Gastrocnemius medialis (tissue), 4 donors: ENCODE data around the gene PRIMA1. TPM values are rescaled to one million over a fixed set of nuclear protein-coding genes. Genes with fewer than 3 reads are reported as not detected.
A peak's percentile ranks its signal among the peaks of the same experiment; 100 is the strongest.

Source experiments
- ATAC-seq, 2 donors: fragments of 150-250 bp; one replicate each; pipeline ENCODE4 v1.9.1; 2016
- DNase-seq, 2 donors: peaks; one replicate each; pipeline ENCODE4 v3.0.0-alpha.2; 2019
- H3K27ac ChIP-seq, 4 donors: fragments of 200-600 bp; sonication (generic); 1 replicate in 1 of 4; 2 replicates in 3 of 4; pipeline ENCODE4 v1.5.1; 2016 to 2018; ENCODE audit warnings: mild to moderate bottlenecking in 2 of 4, moderate library complexity in 1 of 4
- H3K27me3 ChIP-seq, 3 donors: fragments of 200-600 bp; sonication (generic) in 2 of 3; 1 replicate in 1 of 3; 2 replicates in 2 of 3; pipeline versions ENCODE4 v1.5.1 to v1.6.0; 2016 to 2019; ENCODE audit warnings: mild to moderate bottlenecking in 1 of 3, moderate library complexity in 1 of 3
- H3K36me3 ChIP-seq, 2 donors: fragments of 200-600 bp; sonication (generic) in 1 of 2; one replicate each; pipeline ENCODE4 v1.5.1; 2017 to 2018
- H3K4me1 ChIP-seq, 2 donors: fragments of 200-600 bp; sonication (generic) in 1 of 2; one replicate each; pipeline ENCODE4 v1.5.1; 2016 to 2017; ENCODE audit warnings: mild to moderate bottlenecking in 2 of 2
- H3K4me3 ChIP-seq, 4 donors: fragments of 200-600 bp; sonication (generic) in 3 of 4; 1 replicate in 1 of 4; 2 replicates in 3 of 4; pipeline ENCODE4 v1.5.1; 2016 to 2019; ENCODE audit warnings: mild to moderate bottlenecking in 2 of 4
- H3K9me3 ChIP-seq, 3 donors: fragments of 200-600 bp; sonication (generic) in 2 of 3; 1 replicate in 1 of 3; 2 replicates in 2 of 3; pipeline ENCODE4 v1.5.1; 2016 to 2019
- POLR2A ChIP-seq, 2 donors: fragments of 450-650 bp; IDR thresholded peaks; one replicate each; pipeline ENCODE4 v1.6.1; 2017; ENCODE audit warnings: antibody characterized with exemption in 2 of 2, mild to moderate bottlenecking in 2 of 2, moderate library complexity in 2 of 2
- in situ Hi-C, 4 donors: fragments of 200-750 bp; cut with MboI; loops; one replicate each; pipeline versions ENCODE4 v1.15.0 to v1.8.0; 2017; ENCODE audit warnings: low sequenced_read_pairs in 4 of 4
- intact Hi-C: fragments of 100-400 bp; cut with DNase I; formaldehyde crosslinking; loops from one replicate; pipeline ENCODE4 v1.15.1; 2023; ENCODE audit warnings: low total_unique reads
- total RNA-seq, 4 donors: library from RNA; depleted of rRNA; stranded (reverse); fragments of >200 nt; gene quantifications; one replicate each; pipeline versions ENCODE4 v1.1.0 to v1.2.3, GENCODE V29; 2016
- TF ChIP-seq, protein P1 (sequence below), 5 experiments: fragments of 450-650 bp in 3 of 5; fragments of 200-600 bp in 2 of 5; sonication (generic) in 2 of 5; IDR thresholded peaks in 4 of 5; conservative IDR thresholded peaks in 1 of 5; 1 replicate in 4 of 5; 2 replicates in 1 of 5; pipeline ENCODE4 v1.5.1; 2016 to 2019; ENCODE audit warnings: antibody characterized with exemption in 5 of 5, mild to moderate bottlenecking in 3 of 5, moderate library complexity in 3 of 5

The PRIMA1 gene
- total RNA-seq, 4 donors from 2014 or later: 0.09 to 1.0 (median 0.16) TPM; not detected in 1

DNA sequence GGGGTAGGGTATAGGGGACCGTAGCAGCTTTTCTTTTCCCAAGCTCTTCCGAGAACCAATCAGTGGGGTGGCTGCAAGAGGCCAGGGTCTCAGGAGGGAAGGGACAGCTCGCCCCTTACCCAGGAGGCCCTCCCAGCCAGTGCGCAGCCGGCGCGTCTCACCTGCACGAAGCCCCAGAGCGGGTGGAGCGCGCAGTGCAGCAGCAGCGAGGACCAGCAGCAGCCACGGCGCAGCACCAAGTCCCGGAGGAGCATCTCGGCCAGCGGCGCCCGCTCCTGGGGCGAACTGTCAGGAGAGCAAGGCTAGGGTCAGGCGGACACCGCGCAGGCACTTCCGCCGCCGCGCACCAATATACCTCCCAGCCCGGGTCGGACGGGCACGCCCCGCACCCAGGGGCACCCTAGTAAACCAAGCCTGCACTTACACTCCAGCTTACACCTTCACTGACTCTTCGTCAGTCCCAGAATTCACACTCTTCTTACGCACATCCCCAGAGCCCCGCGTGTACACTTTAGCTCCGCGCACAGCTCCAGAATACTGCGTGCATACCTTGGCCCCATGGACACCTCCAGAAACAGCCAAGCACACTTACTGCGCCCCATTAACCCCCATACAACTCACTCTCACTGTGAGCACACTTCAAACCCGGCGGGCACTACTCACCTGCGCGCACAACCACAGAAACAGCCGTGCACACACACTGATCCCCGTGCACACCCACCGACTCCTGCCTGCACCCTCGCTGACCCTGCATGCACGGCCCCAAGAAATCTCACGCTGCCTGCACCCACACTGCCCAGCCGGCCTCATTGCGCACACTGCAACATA, 606 bp downstream of the PRIMA1 start:
- H3K9me3 ChIP-seq: no peaks in the 10 kb centered on the region
- intact Hi-C loops: no loop called here
- no peak for ATAC-seq
- TF ChIP-seq, protein P1, sequence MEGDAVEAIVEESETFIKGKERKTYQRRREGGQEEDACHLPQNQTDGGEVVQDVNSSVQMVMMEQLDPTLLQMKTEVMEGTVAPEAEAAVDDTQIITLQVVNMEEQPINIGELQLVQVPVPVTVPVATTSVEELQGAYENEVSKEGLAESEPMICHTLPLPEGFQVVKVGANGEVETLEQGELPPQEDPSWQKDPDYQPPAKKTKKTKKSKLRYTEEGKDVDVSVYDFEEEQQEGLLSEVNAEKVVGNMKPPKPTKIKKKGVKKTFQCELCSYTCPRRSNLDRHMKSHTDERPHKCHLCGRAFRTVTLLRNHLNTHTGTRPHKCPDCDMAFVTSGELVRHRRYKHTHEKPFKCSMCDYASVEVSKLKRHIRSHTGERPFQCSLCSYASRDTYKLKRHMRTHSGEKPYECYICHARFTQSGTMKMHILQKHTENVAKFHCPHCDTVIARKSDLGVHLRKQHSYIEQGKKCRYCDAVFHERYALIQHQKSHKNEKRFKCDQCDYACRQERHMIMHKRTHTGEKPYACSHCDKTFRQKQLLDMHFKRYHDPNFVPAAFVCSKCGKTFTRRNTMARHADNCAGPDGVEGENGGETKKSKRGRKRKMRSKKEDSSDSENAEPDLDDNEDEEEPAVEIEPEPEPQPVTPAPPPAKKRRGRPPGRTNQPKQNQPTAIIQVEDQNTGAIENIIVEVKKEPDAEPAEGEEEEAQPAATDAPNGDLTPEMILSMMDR (IDR thresholded peaks at IDR 0.05 in 4 of 5, conservative IDR thresholded peaks at IDR 0.05 in 1 of 5): no peak
- TF ChIP-seq POLR2A (IDR thresholded peaks at IDR 0.05): no peak
- no peaks in the 10 kb centered on the region for H3K36me3 ChIP-seq
- H3K4me1 ChIP-seq: no peaks in the 10 kb centered on the region
- no peak overlapping the region for H3K27ac ChIP-seq
- peak overlapping the region in 3 of 4 donors; percentile 51 to 57 (median 56) for H3K4me3 ChIP-seq
- no peaks in the 10 kb centered on the region for H3K27me3 ChIP-seq
- DNase-seq: no peak
- in situ Hi-C loops: loop anchor here in 1 of 4 donors (10.0 kb wide), 1 partner anchor 133 kb away; no protein-coding TSS in a partner anchor

GRCh38 chr14:93785423-93785822, 2.9 kb downstream of the PRIMA1 start:
- TF ChIP-seq, protein P1 (IDR thresholded peaks at IDR 0.05 in 4 of 5, conservative IDR thresholded peaks at IDR 0.05 in 1 of 5): no peak
- TF ChIP-seq POLR2A (IDR thresholded peaks at IDR 0.05): no peak
- Histone ChIP-seq H3K4me1 (no peaks in the 10 kb centered on the region), H3K27me3 (no peaks in the 10 kb centered on the region), H3K4me3 (no peak overlapping the region), H3K36me3 (no peaks in the 10 kb centered on the region), H3K9me3 (no peaks in the 10 kb centered on the region), H3K27ac (no peak overlapping the region)
- ATAC-seq: no peak
- in situ Hi-C loops: loop anchor here in 1 of 4 donors (10.0 kb wide), 1 partner anchor 131 kb away; no protein-coding TSS in a partner anchor
- no peak for DNase-seq
- intact Hi-C loops: no loop called here

DNA sequence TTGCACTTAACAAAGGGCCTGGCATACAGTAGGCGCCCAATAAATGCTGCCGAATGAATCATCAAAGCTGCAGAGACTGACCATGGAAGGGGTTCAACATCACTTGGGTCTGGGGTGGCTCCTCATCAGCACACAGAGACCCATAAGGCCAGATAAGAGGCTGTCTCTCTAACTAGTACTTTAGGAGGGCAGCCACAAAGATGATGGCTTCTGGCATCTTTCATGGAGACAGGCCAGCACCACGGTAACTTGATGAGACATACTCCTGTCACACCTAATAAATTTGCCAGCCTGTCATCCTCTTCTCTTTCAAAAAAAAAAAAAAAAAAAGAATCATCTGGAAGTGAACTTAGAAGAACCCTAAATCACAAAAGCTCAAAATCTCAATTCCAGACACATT, 3.4 kb downstream of the PRIMA1 start:
- no peak for ATAC-seq
- no peak for DNase-seq
- no peaks in the 10 kb centered on the region for H3K4me1 ChIP-seq
- no peaks in the 10 kb centered on the region for H3K9me3 ChIP-seq
- no peaks in the 10 kb centered on the region for H3K27me3 ChIP-seq
- TF ChIP-seq, protein P1 (IDR thresholded peaks at IDR 0.05 in 4 of 5, conservative IDR thresholded peaks at IDR 0.05 in 1 of 5): no peak
- TF ChIP-seq POLR2A (IDR thresholded peaks at IDR 0.05): no peak
- H3K36me3 ChIP-seq: no peaks in the 10 kb centered on the region
- H3K27ac ChIP-seq: no peak overlapping the region
- in situ Hi-C loops: loop anchor here in 1 of 4 donors (10.0 kb wide), 1 partner anchor 130 kb away; no protein-coding TSS in a partner anchor
- intact Hi-C loops: no loop called here
- no peak overlapping the region for H3K4me3 ChIP-seq

DNA sequence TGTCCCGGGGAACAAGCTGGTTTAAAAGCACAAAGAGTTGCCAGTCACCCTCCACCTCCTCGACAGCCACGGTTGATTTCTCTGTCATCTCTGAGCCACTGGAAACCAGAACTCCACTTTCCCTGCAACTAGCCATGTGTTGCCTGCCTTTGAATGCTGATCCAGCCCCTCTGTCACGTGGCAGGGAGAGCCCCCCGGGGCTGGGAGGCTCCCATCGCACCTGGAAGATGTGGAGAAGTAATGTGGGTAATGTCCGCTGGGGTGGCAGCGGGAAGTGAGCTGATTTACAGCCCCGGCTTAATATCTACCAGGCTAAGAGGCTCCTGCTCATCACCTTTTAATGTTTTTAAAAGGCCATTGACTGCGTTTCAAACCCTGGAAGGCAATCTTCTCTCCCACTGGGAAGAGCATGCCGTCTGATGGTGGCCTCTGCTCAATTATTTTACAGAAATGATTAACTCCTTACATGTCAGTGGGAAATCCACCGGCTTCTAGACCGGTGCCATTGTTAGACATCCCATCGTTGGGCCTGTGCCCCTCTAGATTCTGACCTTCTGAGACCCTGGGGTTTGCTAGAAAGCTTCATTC, 7.4 kb downstream of the PRIMA1 start:
- intact Hi-C loops: no loop called here

More for the DNA sequence above, 7.4 kb downstream of the PRIMA1 start:
- no peaks in the 10 kb centered on the region for H3K27me3 ChIP-seq
- TF ChIP-seq POLR2A (IDR thresholded peaks at IDR 0.05): no peak
- TF ChIP-seq, protein P1 (IDR thresholded peaks at IDR 0.05 in 4 of 5, conservative IDR thresholded peaks at IDR 0.05 in 1 of 5): no peak
- H3K4me3 ChIP-seq: no peak overlapping the region
- in situ Hi-C loops: loop anchor here in 1 of 4 donors (10.0 kb wide), 1 partner anchor 126 kb away; no protein-coding TSS in a partner anchor
- DNase-seq (no peak), ATAC-seq (no peak)
- no peaks in the 10 kb centered on the region for H3K36me3 ChIP-seq
- no peak overlapping the region for H3K27ac ChIP-seq
- H3K4me1 ChIP-seq: no peaks in the 10 kb centered on the region
- no peaks in the 10 kb centered on the region for H3K9me3 ChIP-seq
